Smooth muscle cell (in vitro differentiated cells): ENCODE results near the gene BRI3. TPM values are rescaled to one million over a fixed set of nuclear protein-coding genes. Genes with fewer than 3 reads are reported as not detected.

ENCODE experiments used
- DNase-seq: peaks from one replicate; lab custom pipeline; 2025; ENCODE audit not compliant: unreplicated experiment; lab: John Stamatoyannopoulos, UW
- H2AFZ ChIP-seq: fragments of 200-600 bp; sonication (generic); 2 replicates; pipeline ENCODE4 v1.6.0; 2016; ENCODE audit warnings: antibody characterized with exemption, low read depth, mild to moderate bottlenecking
- H3F3A ChIP-seq: fragments of 200-600 bp; sonication (generic); 2 replicates; pipeline ENCODE4 v1.6.0; 2017; ENCODE audit warnings: antibody characterized with exemption, low read depth
- H3K27ac ChIP-seq: fragments of 200-600 bp; sonication (generic); 2 replicates; pipeline ENCODE4 v1.5.1; 2016; ENCODE audit warnings: low read depth, mild to moderate bottlenecking
- H3K27me3 ChIP-seq: fragments of 200-600 bp; sonication (generic); 2 replicates; pipeline ENCODE4 v1.6.1; 2016; ENCODE audit warnings: low read depth, mild to moderate bottlenecking
- H3K36me3 ChIP-seq: fragments of 200-600 bp; sonication (generic); 2 replicates; pipeline ENCODE4 v1.5.1; 2016; ENCODE audit warnings: low read depth
- H3K4me1 ChIP-seq: fragments of 200-600 bp; sonication (generic); 2 replicates; pipeline ENCODE4 v1.5.1; 2016; ENCODE audit warnings: low read depth
- H3K4me2 ChIP-seq: fragments of 200-600 bp; sonication (generic); 2 replicates; pipeline ENCODE4 v1.6.0; 2016; ENCODE audit warnings: mild to moderate bottlenecking
- H3K4me3 ChIP-seq: fragments of 200-600 bp; sonication (generic); 2 replicates; pipeline ENCODE4 v1.5.1; 2016; ENCODE audit warnings: mild to moderate bottlenecking
- H3K79me2 ChIP-seq: fragments of 200-600 bp; sonication (generic); 2 replicates; pipeline ENCODE4 v1.6.0; 2016; ENCODE audit warnings: low read depth, mild to moderate bottlenecking
- H3K9ac ChIP-seq: fragments of 200-600 bp; sonication (generic); 2 replicates; pipeline ENCODE4 v1.6.0; 2016; ENCODE audit warnings: low read depth
- H3K9me3 ChIP-seq: fragments of 200-600 bp; sonication (generic); replicated peaks from 2 replicates; pipeline ENCODE4 v1.5.1; 2016; ENCODE audit warnings: low read depth
- H4K20me1 ChIP-seq: fragments of 200-600 bp; sonication (generic); 2 replicates; pipeline ENCODE4 v1.6.0; 2016; ENCODE audit warnings: low read depth
- CTCF ChIP-seq: fragments of 200-600 bp; sonication (generic); IDR thresholded peaks from 2 replicates; pipeline ENCODE4 v1.5.1; 2017; ENCODE audit warnings: borderline replicate concordance, mild to moderate bottlenecking, antibody characterized with exemption; ENCODE audit not compliant: insufficient read depth, poor library complexity, severe bottlenecking
- WGBS: methylation state at CpG from one replicate; pipeline ENCODE4 v1.1.7; 2016; ENCODE audit warnings: low lambda C conversion rate; 5-methylcytosine and 5-hydroxymethylcytosine counted together
- polyA plus RNA-seq: library from polyadenylated mRNA; unstranded; fragments of >200 nt; fragmentation: Nextera tagmentation; extraction: Ambion mirVana; gene quantifications from 2 replicates; pipeline ENCODE4 v1.2.1, GENCODE V29; 2016
- total RNA-seq: library from RNA; depleted of rRNA; stranded (reverse); fragments of >200 nt; gene quantifications from 2 replicates; pipeline ENCODE4 v1.2.3, GENCODE V29; 2014

The BRI3 gene
- total and polyA plus RNA-seq, 2 experiments from 2014 or later = 70.1 to 83.0 TPM

GRCh38 chr7:98293265-98293664 lies 11.8 kb downstream of the BRI3 start:
- no peaks in the 10 kb centered on the region for H3K27me3 ChIP-seq
- H3K9ac ChIP-seq = no peak overlapping the region
- H3K27ac ChIP-seq = no peak overlapping the region
- no peak for TF ChIP-seq CTCF
- peaks cover 95% of the 10 kb centered on the region for H4K20me1 ChIP-seq
- no peaks in the 10 kb centered on the region for H3K36me3 ChIP-seq
- H3K4me2 ChIP-seq = no peak overlapping the region
- H3K4me1 ChIP-seq = no peaks in the 10 kb centered on the region
- H3K4me3 ChIP-seq = no peak overlapping the region
- peaks cover 32% of the 10 kb centered on the region for H3F3A ChIP-seq
- no peak for DNase-seq
- WGBS = 83% methylated on average over 17 of the region's 17 CpGs
- no peak overlapping the region for H2AFZ ChIP-seq
- H3K9me3 ChIP-seq = no peaks in the 10 kb centered on the region
- peaks cover 14% of the 10 kb centered on the region for H3K79me2 ChIP-seq

- H3K27me3 ChIP-seq = no peaks in the 10 kb centered on the region
- DNase-seq = no peak
- H3K9me3 ChIP-seq = no peaks in the 10 kb centered on the region
- peaks cover 9% of the 10 kb centered on the region for H3K79me2 ChIP-seq
- H2AFZ ChIP-seq = no peak overlapping the region
- no peak overlapping the region for H3K4me3 ChIP-seq
- H3K9ac ChIP-seq = no peak overlapping the region
- TF ChIP-seq CTCF = no peak
- no peaks in the 10 kb centered on the region for H3K4me1 ChIP-seq
- H3K4me2 ChIP-seq = no peak overlapping the region
- no peak overlapping the region for H3K27ac ChIP-seq
- H3K36me3 ChIP-seq = no peaks in the 10 kb centered on the region
- H4K20me1 ChIP-seq = peaks cover 95% of the 10 kb centered on the region
- WGBS = 93% methylated on average over 13 of the region's 13 CpGs
- H3F3A ChIP-seq = peaks cover 32% of the 10 kb centered on the region
Observed at GRCh38 chr7:98293746-98294145, 12.3 kb downstream of the BRI3 start.

GRCh38 chr7:98294326-98294725 lies 12.8 kb downstream of the BRI3 start:
- H3K27me3 ChIP-seq = no peaks in the 10 kb centered on the region
- peaks cover 3% of the 10 kb centered on the region for H3K79me2 ChIP-seq
- whole genome bisulfite sequencing = 92% methylated on average over 15 of the region's 15 CpGs
- H3K27ac ChIP-seq = no peak overlapping the region
- no peak overlapping the region for H3K4me2 ChIP-seq
- no peak for DNase-seq
- H3K9ac ChIP-seq = no peak overlapping the region
- H3K9me3 ChIP-seq = no peaks in the 10 kb centered on the region
- no peak overlapping the region for H2AFZ ChIP-seq
- H3K4me3 ChIP-seq = no peak overlapping the region
- no peaks in the 10 kb centered on the region for H3K36me3 ChIP-seq
- TF ChIP-seq CTCF = no peak
- no peaks in the 10 kb centered on the region for H3K4me1 ChIP-seq
- peaks cover 93% of the 10 kb centered on the region for H4K20me1 ChIP-seq
- peaks cover 32% of the 10 kb centered on the region for H3F3A ChIP-seq

GRCh38 chr7:98294798-98295382 lies 13.4 kb downstream of the BRI3 start:
- Histone ChIP-seq H3K4me3 (no peak overlapping the region), H3K27ac (no peak overlapping the region), H4K20me1 (peaks cover 91% of the 10 kb centered on the region), H3F3A (peaks cover 32% of the 10 kb centered on the region), H3K4me2 (no peak overlapping the region), H3K9me3 (no peaks in the 10 kb centered on the region), H3K36me3 (no peaks in the 10 kb centered on the region), H3K4me1 (no peaks in the 10 kb centered on the region), H3K27me3 (no peaks in the 10 kb centered on the region), H3K9ac (no peak overlapping the region), H2AFZ (no peak overlapping the region), H3K79me2 (no peaks in the 10 kb centered on the region)
- peak; percentile 85 for TF ChIP-seq CTCF
- DNase-seq = peak; percentile 15
- WGBS = 26% methylated on average over 14 of the region's 14 CpGs
